ENCODE data around the gene ALG12. TPM values are rescaled to one million over a fixed set of nuclear protein-coding genes. Genes with fewer than 3 reads are reported as not detected.

The ALG12 gene
- total RNA-seq, 1 experiment from 2014 or later: 17.9 TPM

DNA sequence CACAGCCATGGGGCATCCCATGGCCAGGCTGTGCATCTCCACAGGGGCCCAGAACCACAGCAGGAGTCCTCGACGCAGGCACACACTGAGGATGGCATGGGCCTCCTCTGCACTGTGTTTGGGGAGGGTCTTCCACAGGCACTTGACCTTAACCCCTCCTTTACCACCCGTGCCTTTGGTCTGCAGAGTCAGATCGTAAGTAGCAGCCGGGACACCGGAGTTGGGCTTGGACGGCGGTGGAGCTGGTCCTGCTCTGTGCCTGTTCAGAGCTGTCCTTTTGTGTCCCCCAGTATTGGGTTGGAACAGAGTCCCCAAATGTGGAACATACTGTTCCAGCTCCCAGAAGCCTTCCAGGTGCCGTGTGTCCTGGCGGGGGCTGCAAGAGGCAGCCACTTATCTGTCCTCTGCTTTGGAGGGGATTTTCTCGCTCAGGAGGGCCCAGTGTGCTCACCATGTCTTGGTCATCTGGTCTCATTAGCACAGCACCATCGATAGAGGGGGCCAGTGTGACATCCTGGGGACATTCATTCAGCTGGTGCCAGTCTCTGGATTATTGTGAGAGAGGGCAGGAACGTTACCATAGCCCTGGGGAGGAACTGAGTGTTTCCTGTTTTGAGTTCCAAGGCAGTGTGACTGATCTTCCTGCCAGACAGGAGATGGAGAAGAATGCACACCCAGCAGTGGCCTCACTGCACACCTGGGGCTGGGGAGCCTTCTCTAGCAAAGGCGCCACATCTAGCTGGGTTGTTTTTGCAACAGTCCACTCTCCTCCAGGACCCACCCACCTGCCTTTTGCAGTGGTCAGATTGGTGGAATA lies 12.6 kb upstream of the ALG12 start:
- peak; percentile 86 for DNase-seq (ENCODE audit: low spot score)

DNA sequence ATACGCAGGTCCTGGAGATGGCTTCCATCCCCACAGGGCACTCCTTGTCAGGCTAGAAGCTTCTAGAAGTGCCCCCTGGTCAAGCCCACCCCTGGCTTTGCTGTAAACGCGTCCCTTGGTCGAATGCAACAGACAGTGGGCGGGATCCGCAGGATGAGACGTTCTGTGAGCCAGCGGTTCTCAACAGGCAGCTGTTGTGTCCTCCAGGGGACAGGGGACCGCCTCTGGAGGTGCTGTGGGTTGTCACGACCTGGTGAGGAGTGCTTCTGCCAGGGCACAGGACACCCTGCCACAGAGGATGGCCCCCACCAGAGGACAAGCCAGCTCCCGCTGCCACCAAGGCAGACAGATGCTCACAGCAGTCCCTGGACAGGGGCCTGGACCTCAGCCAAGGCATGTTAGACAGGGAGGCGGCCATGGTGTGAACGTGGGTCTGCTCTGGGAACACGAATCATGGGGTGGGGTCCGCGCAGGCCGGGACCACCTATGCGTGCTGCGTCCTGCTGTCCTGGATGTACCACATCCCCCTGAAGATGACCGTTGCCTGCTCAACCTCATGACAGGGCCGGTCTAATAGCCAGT lies 11.8 kb upstream of the ALG12 start:
- no peak for DNase-seq (ENCODE audit: low spot score)

DNA sequence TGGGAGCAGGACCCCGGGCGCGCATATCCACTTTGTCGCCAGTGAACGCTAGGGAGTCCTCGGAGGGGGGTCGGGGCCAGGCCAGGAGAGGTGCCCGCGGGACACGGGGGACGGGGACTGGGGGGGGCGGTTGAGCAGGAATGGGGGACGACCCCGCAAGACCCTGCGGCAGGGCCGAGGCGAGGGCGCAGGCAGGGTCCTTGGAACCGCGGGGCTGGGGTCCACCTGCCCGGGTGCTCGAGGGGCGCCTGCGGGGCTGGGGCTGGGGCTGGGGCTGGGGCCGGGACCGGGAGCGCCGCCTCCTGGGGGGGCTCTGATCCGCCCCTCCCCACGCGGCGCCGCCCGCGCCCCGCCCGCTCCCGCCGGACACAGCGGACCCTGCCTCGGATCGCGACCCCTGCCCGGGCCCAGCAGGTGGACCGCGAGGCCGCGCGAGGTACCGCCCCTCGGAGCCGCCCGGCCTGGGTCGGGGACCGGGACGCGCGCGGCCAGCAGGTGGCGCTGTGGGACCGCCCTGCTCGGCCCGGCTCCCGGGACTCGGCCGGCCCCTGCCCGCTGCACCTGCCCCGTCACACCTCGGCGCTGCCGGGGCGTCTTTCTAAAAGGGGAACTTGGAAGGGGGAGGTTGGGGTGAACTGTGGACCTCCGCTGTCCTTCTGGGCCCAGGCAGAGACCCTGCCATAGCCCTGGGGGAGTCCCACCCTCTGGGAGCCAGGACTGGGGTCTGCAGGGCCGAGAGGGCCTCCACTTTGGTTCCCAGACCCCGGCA lies 11.2 kb upstream of the ALG12 start:
- peak; percentile 49 for DNase-seq (ENCODE audit: low spot score)

DNA sequence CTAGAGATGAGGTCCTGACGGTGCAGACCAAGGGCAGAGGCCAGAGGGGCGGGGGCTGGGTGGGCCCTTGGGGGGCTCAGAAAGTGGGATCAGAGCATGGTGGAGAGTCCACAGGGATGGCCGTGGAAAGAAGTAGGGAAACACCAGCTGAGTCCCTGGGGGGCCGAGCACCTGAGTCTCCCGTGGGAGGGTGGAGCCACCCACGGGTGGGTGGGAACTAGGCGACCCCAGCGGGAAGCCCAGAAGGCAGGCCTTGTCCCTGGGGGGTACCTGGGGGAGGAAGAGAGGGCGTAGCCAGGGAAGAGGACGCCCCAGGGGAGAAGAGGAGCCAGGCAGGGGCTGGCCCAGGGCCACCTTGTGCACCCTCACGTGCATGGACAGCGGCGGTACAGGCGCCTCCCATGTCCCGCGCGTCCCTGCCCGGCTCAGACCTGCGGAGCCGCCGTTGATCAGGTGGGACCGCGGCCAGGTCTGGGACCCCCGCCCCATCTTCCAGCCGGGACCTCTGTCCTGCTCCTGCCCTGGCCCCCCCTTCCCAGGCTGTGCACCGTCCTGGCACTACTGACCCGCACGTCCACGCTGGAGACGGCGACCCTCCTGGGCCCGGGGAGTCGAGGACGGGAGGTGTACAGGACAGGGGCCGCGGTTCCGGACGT lies 10.4 kb upstream of the ALG12 start:
- DNase-seq (ENCODE audit: low spot score): no peak

DNA sequence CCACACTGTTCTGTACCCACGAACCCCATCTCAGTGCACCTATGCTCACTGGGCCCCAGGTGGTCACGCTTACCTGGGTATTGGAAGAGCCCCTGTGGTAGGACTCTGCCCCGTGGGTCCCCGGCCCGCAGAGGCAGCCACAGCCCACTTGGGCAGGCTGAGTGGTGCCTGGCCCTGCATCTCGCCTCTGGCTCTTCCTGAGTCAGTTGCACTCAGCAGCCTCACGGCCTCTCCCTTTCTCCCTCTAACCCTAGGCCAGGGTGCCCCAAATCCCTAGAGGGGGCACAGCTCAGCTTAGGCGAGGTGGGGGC lies 9.9 kb upstream of the ALG12 start:
- DNase-seq (ENCODE audit: low spot score): no peak

DNA sequence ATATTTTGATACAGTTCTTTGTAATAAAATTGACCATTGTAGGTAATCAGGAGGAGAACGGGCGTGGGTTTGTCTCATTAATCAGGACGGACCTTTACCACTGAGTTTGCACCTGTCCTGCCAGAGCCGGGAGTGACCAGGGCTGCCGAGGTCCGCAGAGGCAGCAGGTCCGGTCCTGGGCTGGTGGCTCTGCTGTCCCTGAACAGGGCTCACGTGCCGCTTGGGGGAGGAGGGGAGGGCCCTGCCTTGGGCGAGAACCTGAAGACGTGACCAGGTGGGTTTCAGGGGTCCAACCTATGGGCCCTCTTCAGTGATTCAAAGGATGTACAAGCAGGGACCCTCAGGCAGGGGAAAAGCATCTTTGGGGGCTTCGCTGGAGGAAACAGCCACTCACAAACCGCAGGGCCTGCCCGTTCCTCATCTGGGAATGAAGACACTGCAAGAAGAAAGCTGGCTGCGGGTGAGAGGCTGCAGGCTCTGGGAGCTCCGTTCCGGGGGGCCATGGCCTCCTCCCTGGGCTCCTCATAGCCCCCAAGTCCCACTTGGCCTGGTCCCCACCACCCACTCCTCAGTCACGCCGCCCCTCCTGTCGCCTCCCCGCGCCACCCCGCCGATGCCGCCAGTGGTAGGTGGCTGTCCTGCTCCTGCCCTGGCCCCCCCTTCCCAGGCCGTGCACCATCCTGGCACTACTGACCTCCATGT lies 9.4 kb upstream of the ALG12 start:
- no peak for DNase-seq (ENCODE audit: low spot score)

DNA sequence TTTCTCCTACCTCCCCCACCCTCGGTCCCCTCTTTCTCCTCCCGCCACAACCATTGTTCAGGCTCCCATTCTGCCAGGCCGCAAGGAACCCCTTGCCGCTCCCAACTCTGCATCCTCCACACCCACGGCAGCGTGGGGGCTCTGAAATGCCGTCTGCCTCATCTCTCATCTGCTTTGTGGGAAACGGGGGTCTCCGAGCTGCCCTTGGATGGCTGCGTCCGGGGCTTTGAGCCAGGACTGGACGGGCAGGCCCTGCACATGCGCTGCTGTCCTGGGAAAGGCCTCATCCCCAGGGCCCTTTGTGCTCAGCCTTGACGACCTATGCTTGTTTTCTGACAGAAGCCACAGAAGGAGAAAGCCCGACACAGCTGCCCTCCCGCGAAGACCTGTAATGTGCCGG lies 8.7 kb upstream of the ALG12 start:
- no peak for DNase-seq (ENCODE audit: low spot score)

DNA sequence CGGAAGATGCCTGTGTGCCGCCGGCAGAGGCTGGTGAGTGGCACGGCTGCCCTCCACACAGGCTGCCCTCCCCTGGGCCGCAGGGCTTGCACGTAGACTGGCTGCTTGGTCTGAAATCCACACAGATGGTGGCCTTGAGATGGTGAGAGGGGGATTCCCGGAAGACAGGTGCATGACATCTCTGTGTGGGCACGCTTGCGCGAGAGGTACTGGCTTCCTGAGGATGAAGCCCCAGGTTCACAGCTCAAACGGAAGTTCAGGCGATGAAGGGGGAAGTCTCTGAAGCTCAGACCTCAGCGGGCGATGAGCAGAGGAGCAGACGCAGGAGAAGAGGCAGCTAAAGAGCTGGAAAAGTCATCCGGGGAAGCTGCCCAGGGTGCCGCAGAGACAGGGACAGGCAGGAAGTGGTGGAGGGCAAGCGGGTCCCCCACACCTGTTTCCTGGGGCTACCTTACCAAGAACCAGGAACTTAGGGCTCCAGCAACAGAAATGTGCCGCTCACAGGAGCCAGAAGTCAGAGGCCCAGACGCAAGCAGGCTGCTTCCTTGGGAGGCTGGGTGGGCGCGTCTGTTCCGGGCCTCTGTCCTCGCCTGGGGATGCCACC lies 7.4 kb upstream of the ALG12 start:
- DNase-seq (ENCODE audit: low spot score): no peak

DNA sequence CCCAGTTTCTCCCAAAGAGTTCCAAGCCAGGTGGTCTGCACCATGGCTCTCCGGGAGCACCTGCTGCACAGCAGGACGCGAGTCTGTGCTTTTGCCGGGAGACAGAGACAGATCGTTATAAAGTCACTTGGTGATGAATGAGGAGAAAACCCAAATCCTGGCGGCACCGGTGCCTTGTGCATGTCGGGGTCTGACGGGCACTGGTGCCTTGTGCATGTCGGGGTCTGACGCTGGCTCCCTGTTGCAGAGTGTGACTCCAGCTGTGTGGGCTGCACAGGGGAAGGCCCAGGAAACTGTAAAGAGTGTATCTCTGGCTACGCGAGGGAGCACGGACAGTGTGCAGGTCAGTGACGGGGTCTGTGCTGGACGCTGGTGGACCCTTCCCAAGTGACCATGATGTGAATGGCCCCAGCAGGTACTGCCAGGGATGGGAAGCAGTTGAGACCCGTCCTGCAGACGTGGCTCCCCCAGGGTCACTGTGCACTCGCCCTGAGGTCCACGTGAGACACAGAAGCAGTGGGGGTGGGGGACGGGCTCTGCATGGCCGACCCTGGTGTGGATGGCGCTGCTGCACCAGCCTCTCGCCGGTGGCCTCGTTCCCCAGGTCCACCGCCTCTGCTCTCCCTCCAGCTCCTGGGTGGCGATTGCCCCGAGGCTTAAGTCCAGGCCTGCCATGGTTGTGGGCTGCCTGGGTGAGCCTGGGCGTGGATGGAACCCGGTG lies 6.0 kb upstream of the ALG12 start:
- no peak for DNase-seq (ENCODE audit: low spot score)

DNA sequence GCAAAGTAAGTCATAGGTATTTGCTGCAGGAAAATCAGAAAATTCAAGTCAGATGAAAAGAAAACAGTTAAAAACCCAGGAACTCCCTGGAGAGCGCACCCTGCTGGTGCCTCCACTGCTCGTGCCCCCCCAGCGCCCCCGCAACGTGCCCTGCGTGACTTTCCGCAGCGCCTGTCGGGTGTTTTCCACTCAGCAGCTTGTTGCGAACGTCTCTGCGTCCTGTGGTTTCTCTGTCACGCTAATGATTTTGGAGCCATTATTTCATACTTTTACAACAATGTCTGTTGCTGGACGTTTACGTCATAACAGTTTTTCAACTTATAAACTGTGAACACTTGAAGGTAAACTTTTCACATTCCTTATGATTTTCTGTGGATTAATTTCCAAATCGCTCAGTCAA lies 5.2 kb upstream of the ALG12 start:
- DNase-seq (ENCODE audit: low spot score): no peak

DNA sequence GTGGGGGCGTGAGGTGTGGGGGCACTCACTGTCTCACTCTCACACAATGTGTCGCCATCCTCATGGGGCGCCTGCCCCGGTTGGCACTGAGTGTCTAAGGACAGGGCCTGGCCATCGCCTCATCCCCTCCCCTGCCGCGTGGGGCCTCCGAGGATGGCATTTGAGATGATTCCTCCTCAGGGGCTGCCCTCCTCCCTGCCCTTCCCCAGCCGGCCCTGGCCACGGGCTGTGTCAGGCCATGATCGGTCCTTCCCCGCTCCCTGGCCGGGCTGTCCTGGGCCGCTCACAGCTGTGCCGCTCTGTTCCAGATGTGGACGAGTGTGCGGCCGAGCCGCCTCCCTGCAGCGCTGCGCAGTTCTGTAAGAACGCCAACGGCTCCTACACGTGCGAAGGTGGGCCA lies 4.7 kb upstream of the ALG12 start:
- DNase-seq (ENCODE audit: low spot score): no peak

DNA sequence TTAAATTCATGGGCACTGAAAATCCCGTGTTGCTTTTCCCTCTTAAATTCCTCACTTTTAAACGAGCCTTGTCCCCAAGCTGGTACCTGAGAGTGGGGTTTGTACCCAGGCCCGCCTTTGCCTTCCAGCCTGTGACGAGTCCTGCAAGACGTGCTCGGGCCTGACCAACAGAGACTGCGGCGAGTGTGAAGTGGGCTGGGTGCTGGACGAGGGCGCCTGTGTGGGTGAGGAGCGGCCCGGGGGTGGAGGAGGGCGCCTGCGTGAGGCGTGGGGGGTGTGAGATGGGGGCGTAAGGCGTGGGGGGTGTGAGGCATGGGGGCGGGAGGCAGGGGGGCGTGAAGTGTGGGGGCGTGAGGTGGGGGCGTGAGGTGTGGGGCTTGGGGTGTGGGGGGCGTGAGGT lies 4.2 kb upstream of the ALG12 start:
- DNase-seq (ENCODE audit: low spot score): no peak

DNA sequence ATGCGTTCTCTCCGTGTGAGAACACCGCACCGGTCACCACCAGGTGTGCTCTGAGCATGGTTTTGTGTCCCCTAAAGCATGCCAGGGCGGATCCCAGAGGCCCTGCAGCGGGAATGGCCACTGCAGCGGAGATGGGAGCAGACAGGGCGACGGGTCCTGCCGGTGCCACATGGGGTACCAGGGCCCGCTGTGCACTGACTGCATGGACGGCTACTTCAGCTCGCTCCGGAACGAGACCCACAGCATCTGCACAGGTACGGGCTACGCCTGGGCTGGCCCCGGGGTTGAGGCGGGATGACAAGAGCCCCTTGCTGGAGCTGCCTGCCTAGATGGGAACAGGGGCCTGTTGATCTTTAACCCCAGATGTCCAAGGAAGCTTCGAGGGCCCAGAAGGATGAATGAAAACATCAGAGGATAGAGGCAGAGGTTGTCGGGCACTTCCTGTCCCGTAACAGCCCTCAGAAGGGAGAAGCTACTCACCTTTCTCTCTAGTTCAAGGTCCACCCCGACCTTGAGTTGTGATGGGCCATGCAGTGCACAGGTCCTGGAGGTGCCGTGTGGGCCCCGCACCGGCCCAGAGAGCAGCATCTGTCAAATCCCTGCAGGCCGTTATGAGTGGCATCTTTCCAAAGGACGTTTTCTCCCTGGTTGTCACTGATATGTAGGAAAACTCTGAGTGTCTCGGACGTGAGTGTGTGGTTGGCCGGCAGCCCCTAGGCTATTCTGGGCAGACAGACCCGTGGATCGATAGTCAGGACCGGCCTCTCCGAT lies 3.5 kb upstream of the ALG12 start:
- no peak for DNase-seq (ENCODE audit: low spot score)

DNA sequence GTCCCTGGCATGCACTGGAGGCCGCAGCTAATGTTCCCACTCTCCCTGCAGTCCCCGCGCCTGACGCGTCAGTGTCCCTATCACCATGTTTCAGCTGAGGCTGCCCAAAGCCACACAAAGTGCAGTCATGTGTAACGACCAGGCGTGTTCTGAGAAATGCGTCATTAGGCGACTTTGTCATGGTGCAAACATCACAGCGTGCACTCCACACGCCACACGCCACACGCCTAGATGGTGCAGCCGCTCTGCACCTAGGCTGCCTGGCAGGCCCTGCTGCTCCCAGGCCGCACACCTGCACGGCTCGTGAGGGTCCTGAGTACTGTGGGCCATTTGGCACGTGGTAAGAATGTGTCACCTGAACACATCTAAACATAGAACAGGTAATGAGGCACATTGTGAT lies 2.6 kb upstream of the ALG12 start:
- no peak for DNase-seq (ENCODE audit: low spot score)

DNA sequence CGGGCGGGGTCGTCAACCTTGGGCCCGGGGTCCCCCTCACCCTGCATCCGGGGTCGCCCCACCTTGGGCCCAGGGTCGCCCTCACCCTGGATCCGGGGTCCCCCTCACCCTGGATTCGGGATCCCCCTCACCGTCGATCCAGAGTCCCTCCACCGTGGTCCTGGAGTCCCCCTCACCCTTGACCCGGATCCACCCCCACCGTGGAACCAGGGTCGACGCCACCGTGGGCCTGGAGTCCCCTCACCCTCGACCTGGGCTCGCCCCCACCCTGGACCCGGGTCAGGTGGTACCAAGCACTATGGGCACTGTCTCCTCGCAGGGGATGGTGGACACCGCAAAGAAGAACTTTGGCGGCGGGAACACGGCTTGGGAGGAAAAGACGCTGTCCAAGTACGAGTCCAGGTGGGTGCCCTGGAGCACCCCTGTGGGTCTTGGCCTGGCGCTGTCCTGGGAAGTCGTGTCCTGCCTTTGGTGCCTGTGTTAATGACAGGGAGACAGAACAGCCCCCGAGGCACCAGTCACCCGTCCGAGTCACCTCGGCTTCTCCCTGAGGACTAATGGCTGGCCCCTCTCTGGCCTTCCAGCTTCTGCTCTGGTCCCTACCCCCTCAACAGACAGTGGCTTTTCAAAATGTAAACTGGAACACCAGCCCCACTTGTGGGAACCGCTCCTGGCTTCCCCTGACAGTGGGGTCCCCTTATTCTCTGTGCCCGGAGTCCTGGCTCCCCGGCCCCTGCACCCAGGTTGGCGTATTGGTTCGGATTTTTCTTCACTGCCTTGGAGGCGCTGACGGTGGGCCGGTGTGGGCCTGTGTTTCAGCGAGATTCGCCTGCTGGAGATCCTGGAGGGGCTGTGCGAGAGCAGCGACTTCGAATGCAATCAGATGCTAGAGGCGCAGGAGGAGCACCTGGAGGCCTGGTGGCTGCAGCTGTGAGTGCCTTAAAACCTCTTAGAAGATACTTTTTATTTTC lies 958 bp upstream of the ALG12 start:
- no peak for DNase-seq (ENCODE audit: low spot score)

DNA sequence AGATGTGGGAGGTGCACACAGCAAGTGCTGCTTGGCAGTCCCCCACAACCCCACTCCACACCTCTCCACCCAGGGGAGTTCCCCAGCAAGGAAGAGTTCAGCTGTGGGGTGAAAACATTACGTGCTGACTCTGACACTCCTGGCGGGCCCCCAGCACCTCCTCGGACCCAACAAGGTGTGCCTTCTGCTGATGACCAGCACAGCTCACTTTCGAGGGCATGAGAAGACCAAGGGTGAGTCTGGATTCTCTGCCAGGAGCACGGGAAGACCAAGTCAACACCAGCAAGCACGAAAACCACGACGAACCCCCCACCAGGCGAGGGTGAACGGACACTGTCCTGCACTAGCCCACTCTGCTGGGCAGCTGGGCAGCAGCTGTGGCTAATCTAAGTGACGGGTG lies 1.4 kb downstream of the ALG12 start:
- no peak for DNase-seq (ENCODE audit: low spot score)

DNA sequence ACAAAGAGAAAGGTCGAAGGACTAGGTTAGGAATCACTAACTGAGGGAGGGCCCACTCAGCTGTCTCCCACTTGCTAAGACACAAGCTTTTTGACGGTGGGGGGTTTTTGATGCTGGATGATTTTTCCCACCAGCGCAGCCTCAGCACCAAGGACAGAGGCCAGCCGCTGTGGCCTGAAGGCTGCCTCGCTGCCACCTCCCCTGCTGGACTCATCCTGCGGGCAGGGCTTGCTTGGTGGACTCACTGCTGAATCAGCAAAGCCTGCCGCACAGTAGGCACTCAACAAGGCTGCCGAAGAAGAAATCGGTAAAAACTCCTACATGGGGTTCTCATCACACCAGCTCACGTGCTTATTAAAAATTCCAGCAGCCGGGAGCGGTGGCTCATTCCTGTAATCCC lies 2.6 kb downstream of the ALG12 start:
- DNase-seq (ENCODE audit: low spot score): no peak

DNA sequence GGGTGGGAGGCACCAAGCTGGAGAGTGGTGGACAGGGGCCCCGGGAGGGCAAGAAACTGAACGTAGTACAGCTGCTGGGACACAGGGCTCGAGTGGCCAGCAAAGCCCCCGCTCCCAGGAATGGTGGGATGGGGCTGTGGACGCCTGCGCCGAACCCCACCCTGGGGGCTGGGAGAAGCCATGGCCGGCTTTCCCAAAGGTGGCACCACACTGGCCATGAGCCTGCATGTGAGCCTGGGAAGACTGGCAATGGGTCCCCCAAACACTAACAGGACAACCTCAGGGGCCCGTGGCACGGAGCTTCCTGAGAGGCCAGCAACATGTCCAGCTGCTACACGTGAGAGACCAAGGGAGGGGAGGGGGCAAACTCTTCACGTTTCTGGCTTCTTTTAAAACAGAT lies 4.0 kb downstream of the ALG12 start:
- no peak for DNase-seq (ENCODE audit: low spot score)

DNA sequence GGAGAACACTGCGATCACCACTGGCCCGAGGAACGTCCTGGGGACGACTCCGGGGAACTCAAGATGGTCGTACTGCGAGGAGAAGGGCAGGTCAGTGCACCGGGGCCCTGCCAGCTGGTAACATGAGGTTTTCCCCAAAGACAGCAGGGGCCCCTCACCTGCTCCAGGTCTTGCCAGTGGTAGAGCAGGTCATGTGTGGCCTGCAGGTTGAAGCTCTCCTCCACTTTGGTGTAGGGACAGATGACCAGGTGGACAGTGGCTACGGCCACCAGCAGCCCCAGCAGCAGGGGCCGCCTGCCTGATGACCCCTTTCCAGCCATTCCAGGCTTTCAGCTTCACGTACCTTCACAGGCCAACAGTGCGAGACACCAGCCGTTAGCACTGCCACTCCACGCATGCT lies 4.8 kb downstream of the ALG12 start:
- no peak for DNase-seq (ENCODE audit: low spot score)

Measured in HT-29 (cell line).